OCI-LY1 (cell line): ENCODE data around the gene BIK.

Experiments used
- EZH2 ChIP-seq: fragments of 200-600 bp; sonication (generic), shearing (Covaris generic); IDR thresholded peaks from 2 replicates; pipeline ENCODE4 v1.8.0; 2017; ENCODE audit warnings: borderline replicate concordance, mixed run types, mild to moderate bottlenecking, antibody characterized with exemption, low read length, moderate library complexity, mixed read lengths
- TF ChIP-seq, protein P1 (sequence below): fragments of 200-600 bp; sonication (generic), shearing (Covaris generic); IDR thresholded peaks from 2 replicates; pipeline ENCODE4 v1.5.1; 2017; ENCODE audit warnings: mild to moderate bottlenecking, antibody characterized with exemption, low read length, moderate library complexity, mixed read lengths

GRCh38 chr22:43098356-43098755 is 12.2 kb upstream of the BIK start:
- TF ChIP-seq, protein P1, sequence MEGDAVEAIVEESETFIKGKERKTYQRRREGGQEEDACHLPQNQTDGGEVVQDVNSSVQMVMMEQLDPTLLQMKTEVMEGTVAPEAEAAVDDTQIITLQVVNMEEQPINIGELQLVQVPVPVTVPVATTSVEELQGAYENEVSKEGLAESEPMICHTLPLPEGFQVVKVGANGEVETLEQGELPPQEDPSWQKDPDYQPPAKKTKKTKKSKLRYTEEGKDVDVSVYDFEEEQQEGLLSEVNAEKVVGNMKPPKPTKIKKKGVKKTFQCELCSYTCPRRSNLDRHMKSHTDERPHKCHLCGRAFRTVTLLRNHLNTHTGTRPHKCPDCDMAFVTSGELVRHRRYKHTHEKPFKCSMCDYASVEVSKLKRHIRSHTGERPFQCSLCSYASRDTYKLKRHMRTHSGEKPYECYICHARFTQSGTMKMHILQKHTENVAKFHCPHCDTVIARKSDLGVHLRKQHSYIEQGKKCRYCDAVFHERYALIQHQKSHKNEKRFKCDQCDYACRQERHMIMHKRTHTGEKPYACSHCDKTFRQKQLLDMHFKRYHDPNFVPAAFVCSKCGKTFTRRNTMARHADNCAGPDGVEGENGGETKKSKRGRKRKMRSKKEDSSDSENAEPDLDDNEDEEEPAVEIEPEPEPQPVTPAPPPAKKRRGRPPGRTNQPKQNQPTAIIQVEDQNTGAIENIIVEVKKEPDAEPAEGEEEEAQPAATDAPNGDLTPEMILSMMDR = no peak
- TF ChIP-seq EZH2 = no peak
